RWPE1 (cell line): ENCODE measurements around the gene TENT5A.

Experiments
- CTCF ChIA-PET: fragments of 350-600 bp; sonication (Branson Sonifier 250); formaldehyde crosslinking; extraction: SDS; loops from one replicate; lab custom pipeline; 2021; lab: Yijun Ruan, JAX
- POLR2A ChIA-PET: fragments of 400-600 bp; formaldehyde crosslinking; extraction: SDS; loops from one replicate; lab custom pipeline; 2020; ENCODE audit warnings: antibody characterized with exemption; ENCODE audit not compliant: low non-redundant PET; lab: Yijun Ruan, JAX
- DNase-seq: peaks from one replicate; pipeline ENCODE4 v3.0.0; 2012; ENCODE audit warnings: low spot score
- H3K27ac ChIP-seq: fragments of 450-650 bp; 2 replicates; pipeline ENCODE4 v1.5.1; 2017
- CTCF ChIP-seq: fragments of 450-650 bp; conservative IDR thresholded peaks from 2 replicates; pipeline ENCODE4 v1.5.1; 2017; ENCODE audit warnings: low read depth, mild to moderate bottlenecking

TENT5A gene

GRCh38 chr6:81762606-81763005 is 10.1 kb upstream of the TENT5A start:
- ChIA-PET POLR2A (no interaction called here), CTCF (interaction anchor here (0.7 kb wide), 1 partner anchor 354 kb away, joined by 4 read pairs; no protein-coding TSS in a partner anchor)
- TF ChIP-seq CTCF = no peak
- no peak for DNase-seq
- no peak overlapping the region for H3K27ac ChIP-seq

GRCh38 chr6:81762132-81762531 is 9.7 kb upstream of the TENT5A start:
- no peak for DNase-seq
- no peak for TF ChIP-seq CTCF
- CTCF ChIA-PET = interaction anchor here (0.7 kb wide), 1 partner anchor 354 kb away, joined by 4 read pairs; no protein-coding TSS in a partner anchor
- POLR2A ChIA-PET = no interaction called here
- H3K27ac ChIP-seq = no peak overlapping the region

GRCh38 chr6:81761197-81761596 is 8.7 kb upstream of the TENT5A start:
- DNase-seq = peak; percentile 47
- no peak for TF ChIP-seq CTCF
- no peak overlapping the region for H3K27ac ChIP-seq
- ChIA-PET POLR2A (no interaction called here), CTCF (interaction anchor here (0.6 kb wide), 1 partner anchor 160 kb away, joined by 3 read pairs; no protein-coding TSS in a partner anchor)

- DNase-seq = peak; percentile 68
- no peak overlapping the region for H3K27ac ChIP-seq
- TF ChIP-seq CTCF = no peak
- ChIA-PET POLR2A (no interaction called here), CTCF (interaction anchor here (0.6 kb wide), 1 partner anchor 478 kb away, joined by 5 read pairs; no protein-coding TSS in a partner anchor)
These were observed 7.3 kb upstream of the TENT5A start for GRCh38 chr6:81759782-81760181.

GRCh38 chr6:81758221-81758620 is 5.7 kb upstream of the TENT5A start:
- TF ChIP-seq CTCF = no peak
- DNase-seq = no peak
- ChIA-PET POLR2A (no interaction called here), CTCF (no interaction called here)
- H3K27ac ChIP-seq = no peak overlapping the region

- H3K27ac ChIP-seq = no peak overlapping the region
- ChIA-PET POLR2A (no interaction called here), CTCF (interaction anchor here (0.6 kb wide), 1 partner anchor 263 kb away, joined by 4 read pairs; no protein-coding TSS in a partner anchor)
- TF ChIP-seq CTCF = no peak
- DNase-seq = no peak
These were observed 4.2 kb upstream of the TENT5A start for GRCh38 chr6:81756690-81757089.

GRCh38 chr6:81755551-81755950 is 3.1 kb upstream of the TENT5A start:
- POLR2A ChIA-PET = no interaction called here
- no peak for DNase-seq
- no peak overlapping the region for H3K27ac ChIP-seq
- CTCF ChIA-PET = interaction anchor here (0.9 kb wide), 1 partner anchor 251 kb away, joined by 3 read pairs; no protein-coding TSS in a partner anchor
- no peak for TF ChIP-seq CTCF
